NCI-H82 (cell line): ENCODE data around the gene CSNK1G1.
"Not testable (repeated sequence)": the region's sequence is repeated elsewhere in the genome, so short reads cannot be mapped to it uniquely, and the experiment has no call there.

Experiments
- DNase-seq: peaks from one replicate; lab custom pipeline; 2025; lab: John Stamatoyannopoulos, UW

CSNK1G1 gene

GRCh38 chr15:64349375-64349774 is 6.6 kb downstream of the CSNK1G1 start:
- DNase-seq: no peak

GRCh38 chr15:64348455-64348854 is 7.5 kb downstream of the CSNK1G1 start:
- DNase-seq: no peak

GRCh38 chr15:64346242-64346641 is 9.7 kb downstream of the CSNK1G1 start:
- not testable (repeated sequence) for DNase-seq

GRCh38 chr15:64344651-64345294 is 11.2 kb downstream of the CSNK1G1 start:
- DNase-seq: no peak

- DNase-seq: no peak
Observed at GRCh38 chr15:64343841-64344240, 12.1 kb downstream of the CSNK1G1 start.

- DNase-seq: no peak
Observed at GRCh38 chr15:64343222-64343621, 12.8 kb downstream of the CSNK1G1 start.

- no peak for DNase-seq
Observed at GRCh38 chr15:64341961-64342360, 14.0 kb downstream of the CSNK1G1 start.

GRCh38 chr15:64340355-64340754 is 15.6 kb downstream of the CSNK1G1 start:
- DNase-seq: no peak

GRCh38 chr15:64337761-64338160 is 18.2 kb downstream of the CSNK1G1 start:
- DNase-seq: no peak

GRCh38 chr15:64333986-64334929 is 21.7 kb downstream of the CSNK1G1 start:
- no peak for DNase-seq

- no peak for DNase-seq
Observed at GRCh38 chr15:64333516-64333915, 22.5 kb downstream of the CSNK1G1 start.

- not testable (repeated sequence) for DNase-seq
Observed at GRCh38 chr15:64331668-64332067, 24.3 kb downstream of the CSNK1G1 start.

GRCh38 chr15:64326975-64327374 is 29.0 kb downstream of the CSNK1G1 start:
- DNase-seq: not testable (repeated sequence)

GRCh38 chr15:64326458-64326857 is 29.5 kb downstream of the CSNK1G1 start:
- DNase-seq: not testable (repeated sequence)

GRCh38 chr15:64324165-64324877 is 31.7 kb downstream of the CSNK1G1 start:
- DNase-seq: no peak

- DNase-seq: peak; percentile 39
Observed at GRCh38 chr15:64315216-64315615, 40.8 kb downstream of the CSNK1G1 start.

GRCh38 chr15:64314456-64314855 is 41.5 kb downstream of the CSNK1G1 start:
- DNase-seq: no peak

- DNase-seq: no peak
Observed at GRCh38 chr15:64311566-64311965, 44.4 kb downstream of the CSNK1G1 start.

- no peak for DNase-seq
Observed at GRCh38 chr15:64310036-64310435, 45.9 kb downstream of the CSNK1G1 start.

- DNase-seq: no peak
Observed at GRCh38 chr15:64305261-64305660, 50.7 kb downstream of the CSNK1G1 start.

GRCh38 chr15:64289550-64289949 is 66.4 kb downstream of the CSNK1G1 start:
- DNase-seq: no peak

- DNase-seq: no peak
Observed at GRCh38 chr15:64288999-64289398, 67.0 kb downstream of the CSNK1G1 start.

- no peak for DNase-seq
Observed at GRCh38 chr15:64288577-64288976, 67.4 kb downstream of the CSNK1G1 start.
